HG03565 (cell line): ENCODE results near the gene PUSL1.
"Not testable (repeated sequence)": the region's sequence is repeated elsewhere in the genome, so short reads cannot be mapped to it uniquely, and the experiment has no call there.

ENCODE experiments used
- ATAC-seq: cut with Tn5 transposase; IDR thresholded peaks from one replicate; pipeline ENCODE4 v1.9.1; 2021; ENCODE audit warnings: mild to moderate bottlenecking, moderate library complexity; ENCODE audit not compliant: unreplicated experiment

PUSL1 gene

GRCh38 chr1:1307261-1307922, 1.0 kb upstream of the PUSL1 start:
- ATAC-seq, result peak; percentile 7

- no peak for ATAC-seq
Measured at GRCh38 chr1:1308756-1309250, 406 bp downstream of the PUSL1 start.

- no peak for ATAC-seq
Measured at GRCh38 chr1:1309251-1310108, 1.1 kb downstream of the PUSL1 start.

- no peak for ATAC-seq
Measured at GRCh38 chr1:1310109-1310385, 1.6 kb downstream of the PUSL1 start.

- ATAC-seq, result no peak
Measured at GRCh38 chr1:1310476-1311053, 2.2 kb downstream of the PUSL1 start.

- no peak for ATAC-seq
Measured at GRCh38 chr1:1311107-1312104, 3.0 kb downstream of the PUSL1 start.

GRCh38 chr1:1312450-1313314, 4.3 kb downstream of the PUSL1 start:
- no peak for ATAC-seq

GRCh38 chr1:1313500-1314236, 5.3 kb downstream of the PUSL1 start:
- no peak for ATAC-seq

- no peak for ATAC-seq
Measured at GRCh38 chr1:1314237-1314586, 5.8 kb downstream of the PUSL1 start.

GRCh38 chr1:1314678-1315335, 6.4 kb downstream of the PUSL1 start:
- ATAC-seq, result no peak

GRCh38 chr1:1315435-1315954, 7.1 kb downstream of the PUSL1 start:
- ATAC-seq, result no peak

- ATAC-seq, result not testable (repeated sequence)
Measured at GRCh38 chr1:1316199-1316598, 7.8 kb downstream of the PUSL1 start.

- no peak for ATAC-seq
Measured at GRCh38 chr1:1317420-1317819, 9.0 kb downstream of the PUSL1 start.

GRCh38 chr1:1318131-1318652, 9.8 kb downstream of the PUSL1 start:
- no peak for ATAC-seq

- no peak for ATAC-seq
Measured at GRCh38 chr1:1318777-1319645, 10.6 kb downstream of the PUSL1 start.

- ATAC-seq, result no peak
Measured at GRCh38 chr1:1319646-1319941, 11.2 kb downstream of the PUSL1 start.

GRCh38 chr1:1320666-1321448, 12.5 kb downstream of the PUSL1 start:
- ATAC-seq, result no peak
